Left lobe of liver (tissue), 2 donors: ENCODE measurements around the gene ZFAND2A. TPM values are rescaled to one million over a fixed set of nuclear protein-coding genes. Genes with fewer than 3 reads are reported as not detected.
"Not testable (repeated sequence)": the region's sequence is repeated elsewhere in the genome, so short reads cannot be mapped to it uniquely, and the experiment has no call there.

Experiments used
- ATAC-seq: fragments of 200-7000 bp; cut with Tn5 transposase; one replicate; pipeline ENCODE4 v1.9.1; 2020; ENCODE audit warnings: mild to moderate bottlenecking, moderate library complexity
- DNase-seq: peaks from one replicate; pipeline ENCODE4 v3.0.0-alpha.2; 2020; ENCODE audit warnings: low spot score
- total RNA-seq: library from RNA; stranded (reverse); gene quantifications from one replicate; pipeline ENCODE4 v1.2.1, GENCODE V29; 2021
- donor health status: DM: no; HTN: no; CAD: no; lungs with moderate emphysema.
- donor health status: DM: no; HTN: yes; CAD: no.

ZFAND2A gene, protein sequence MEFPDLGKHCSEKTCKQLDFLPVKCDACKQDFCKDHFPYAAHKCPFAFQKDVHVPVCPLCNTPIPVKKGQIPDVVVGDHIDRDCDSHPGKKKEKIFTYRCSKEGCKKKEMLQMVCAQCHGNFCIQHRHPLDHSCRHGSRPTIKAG
- 39.8 TPM for total RNA-seq

DNA sequence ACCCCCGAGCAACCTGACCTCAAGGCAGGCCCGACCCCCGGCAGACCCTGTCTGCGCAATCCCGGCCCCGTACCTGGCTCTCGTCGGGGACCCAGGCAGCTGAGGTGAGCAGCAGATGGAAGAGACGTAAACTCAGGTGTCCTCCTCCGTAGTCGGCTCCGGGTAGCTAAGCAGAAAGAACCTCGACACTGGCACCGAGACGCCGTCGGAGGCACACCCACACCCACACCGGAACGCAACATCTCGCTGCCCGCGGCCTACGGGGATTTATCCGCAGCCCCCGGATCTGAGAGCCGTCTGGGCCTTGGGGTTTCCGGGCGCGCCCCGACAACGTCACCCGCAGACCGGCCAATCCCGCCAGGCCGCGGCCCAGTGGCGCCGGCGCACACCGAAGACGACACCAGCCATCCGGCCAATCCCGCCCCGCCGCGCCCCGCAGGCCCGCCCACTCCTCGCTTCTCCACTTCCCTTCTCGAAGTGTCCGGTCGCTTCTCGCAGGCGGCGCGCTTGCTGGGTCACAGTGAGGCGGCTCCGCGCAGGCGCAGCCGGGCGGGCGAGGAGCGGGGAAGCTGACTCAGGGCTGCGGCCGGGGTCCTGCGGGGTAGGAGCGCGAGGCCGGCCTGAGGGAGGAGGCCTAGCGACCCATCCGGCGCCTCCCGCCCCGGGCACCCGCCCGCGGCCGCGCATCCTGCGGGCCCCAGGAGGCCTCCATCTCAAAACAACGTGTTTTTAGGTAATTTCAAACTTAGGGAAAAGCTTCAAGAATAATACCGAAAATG lies at the start of gene ZFAND2A:
ZFAND2A (minus strand) TSS at position 306 of the 779 bp plus-strand sequence. CDS start 1,984 bp downstream, outside the sequence.
- peak; percentile 100 for DNase-seq
- ATAC-seq, result peak; percentile 79

DNA sequence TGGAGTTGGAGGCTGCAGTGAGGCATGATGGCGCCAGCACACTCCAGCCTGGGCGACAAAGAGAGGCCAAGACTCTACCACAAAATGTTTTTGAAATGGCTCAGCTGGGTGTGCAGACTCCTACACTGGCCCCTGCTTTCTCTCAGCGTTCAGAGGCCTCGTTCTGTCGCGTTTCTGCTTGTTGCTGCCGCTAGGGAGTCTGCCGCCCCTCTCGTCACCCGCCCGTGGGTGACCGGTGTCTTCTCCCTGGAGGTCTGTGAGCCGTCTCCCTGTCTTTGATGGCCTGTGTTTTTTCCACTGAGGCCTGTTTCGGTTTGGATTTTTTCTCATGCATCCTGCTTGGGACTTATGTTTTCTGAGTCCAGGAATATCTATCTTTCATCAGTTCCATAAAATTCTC lies 49.1 kb upstream of the ZFAND2A start:
- ATAC-seq, result no peak
- no peak for DNase-seq

DNA sequence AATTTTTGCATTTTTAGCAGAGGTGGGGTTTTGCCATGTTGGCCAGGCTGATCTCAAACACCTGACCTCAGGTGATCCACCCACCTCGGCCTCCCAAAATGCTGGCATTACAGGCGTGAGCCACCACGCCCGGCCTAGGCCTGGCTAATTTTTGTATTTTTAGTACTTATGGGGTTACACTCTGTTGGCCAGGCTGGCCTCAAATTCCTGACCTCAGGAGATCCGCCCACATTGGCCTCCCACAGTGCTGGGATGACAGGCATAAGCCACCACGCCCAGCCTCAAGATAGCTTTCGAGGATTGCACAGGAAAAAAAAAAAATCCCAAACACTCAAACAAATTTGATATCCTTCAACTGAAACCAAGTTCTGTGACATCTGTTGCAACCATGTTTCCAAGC lies 45.7 kb upstream of the ZFAND2A start:
- not testable (repeated sequence) for DNase-seq, ATAC-seq

DNA sequence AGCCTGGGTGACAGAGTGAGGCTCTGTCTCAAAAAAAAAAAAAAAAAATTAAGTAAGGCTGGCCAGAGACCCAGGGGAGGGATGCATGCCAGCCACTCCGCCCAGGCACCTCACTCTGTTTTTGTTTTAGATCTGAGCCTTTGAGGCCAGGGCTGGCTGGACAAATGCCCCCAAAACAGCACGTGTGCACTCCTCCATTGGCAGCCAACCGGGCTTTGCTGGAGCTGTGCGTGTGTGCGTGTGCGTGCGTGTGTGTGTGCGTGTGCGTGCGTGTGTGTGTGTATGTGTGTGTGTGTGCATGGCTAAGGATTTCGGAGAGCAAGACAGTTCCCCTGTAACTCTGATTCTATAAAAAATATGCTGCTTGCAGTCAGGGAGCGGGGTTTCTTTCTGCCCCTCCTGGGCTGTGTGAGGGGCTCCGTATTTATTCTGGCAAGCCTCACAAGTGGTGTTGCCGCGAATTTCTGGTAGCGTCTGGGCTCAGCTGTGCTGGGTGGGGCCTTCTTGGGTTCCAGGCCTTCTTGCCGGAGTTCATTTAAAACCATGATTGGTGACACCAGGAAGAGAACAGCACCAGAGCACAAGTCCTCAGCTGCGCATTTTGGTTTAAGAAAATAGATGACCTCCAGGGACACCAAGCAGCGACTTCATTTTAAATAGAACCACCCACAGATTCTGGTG lies 44.6 kb upstream of the ZFAND2A start:
- ATAC-seq (no peak), DNase-seq (no peak)

DNA sequence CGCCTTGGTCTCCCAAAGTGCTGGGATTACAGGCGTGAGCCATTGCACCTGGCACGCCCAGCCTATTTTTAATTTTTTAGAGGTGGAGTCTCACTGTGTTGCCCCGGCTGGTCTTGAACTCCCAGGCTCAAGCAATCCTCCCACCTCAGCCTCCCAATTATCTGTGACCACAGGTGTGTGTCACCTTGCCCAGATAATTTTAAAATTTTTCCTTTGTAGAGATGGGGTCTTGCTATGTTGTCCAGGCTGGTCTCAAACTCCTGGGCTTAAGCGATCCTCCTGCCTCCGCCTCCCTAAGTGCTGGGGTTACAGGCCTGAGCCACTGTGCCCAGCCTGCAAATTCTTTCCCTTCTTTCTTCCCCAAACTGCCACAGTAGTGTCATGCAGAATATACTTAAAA lies 42.9 kb upstream of the ZFAND2A start:
- not testable (repeated sequence) for DNase-seq, ATAC-seq

DNA sequence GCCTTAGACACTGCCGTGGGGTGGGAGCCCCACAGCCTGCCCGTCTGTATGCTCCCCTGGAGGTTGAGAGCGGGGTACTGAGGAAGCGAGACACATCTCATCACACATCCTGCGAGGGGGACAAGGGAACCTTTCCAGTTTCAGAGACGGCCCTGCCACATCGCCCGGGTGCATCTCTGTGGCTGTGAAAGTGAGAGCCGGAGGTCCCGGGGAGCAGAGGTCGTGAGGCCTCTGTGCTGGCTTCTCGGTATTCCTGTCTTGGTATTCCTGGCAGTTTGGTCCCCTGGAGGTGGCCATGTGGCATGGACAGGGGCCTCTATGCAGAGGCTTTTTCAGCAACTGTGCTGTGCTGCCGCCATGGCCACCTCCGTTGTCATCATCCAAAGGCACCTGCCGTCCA lies 41.9 kb upstream of the ZFAND2A start:
- ATAC-seq, result no peak

DNA sequence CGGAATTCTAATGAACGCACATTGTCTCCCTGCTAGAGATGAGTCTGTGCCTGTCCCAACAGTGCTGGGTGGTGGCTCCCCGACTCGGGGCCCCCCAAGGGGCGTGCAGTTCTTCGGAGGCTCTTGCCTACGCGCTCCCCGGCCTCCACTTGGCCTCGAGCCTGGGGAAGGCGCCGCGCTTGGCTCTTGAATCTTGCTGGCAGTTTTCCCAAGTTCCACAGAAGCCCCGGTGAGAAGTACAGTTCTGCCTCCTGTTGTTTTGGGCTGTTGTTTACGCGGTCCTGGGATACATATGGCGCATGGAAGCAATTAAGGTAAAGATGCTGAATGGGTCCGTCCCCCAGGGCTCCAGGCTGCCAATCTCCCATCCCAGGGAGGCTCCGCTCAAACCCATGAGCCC lies 40.0 kb upstream of the ZFAND2A start:
- DNase-seq (no peak), ATAC-seq (no peak)

More for the DNA sequence above, 41.9 kb upstream of the ZFAND2A start:
- no peak for DNase-seq

DNA sequence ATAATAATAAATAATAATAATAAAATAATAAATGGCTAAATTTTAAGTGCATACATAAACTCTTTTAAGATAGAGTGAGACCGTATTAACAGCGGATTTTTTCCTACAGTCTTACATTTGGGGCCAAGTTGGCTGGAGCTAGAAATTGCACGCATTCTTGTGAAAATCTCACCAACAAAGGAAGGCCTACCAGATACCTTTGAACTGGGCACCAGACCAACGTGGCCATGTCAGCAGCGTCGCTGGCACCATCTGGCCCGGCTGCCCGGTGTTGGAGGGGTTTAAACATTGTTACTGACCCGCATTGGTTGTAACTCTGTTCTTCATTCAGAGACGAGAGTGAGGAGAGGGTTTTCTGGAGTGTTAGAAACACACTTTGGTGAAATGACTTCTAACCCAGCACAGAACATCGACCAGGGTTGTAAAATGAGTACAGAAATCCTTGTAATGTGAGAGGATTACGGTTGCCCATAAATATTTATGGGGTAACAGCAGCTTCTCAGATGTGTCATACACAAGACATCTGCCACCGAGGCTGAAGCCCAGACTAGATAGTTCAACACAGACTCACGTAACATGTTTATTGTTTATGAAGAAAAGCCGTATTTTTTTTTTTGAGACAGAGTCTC lies 38.1 kb upstream of the ZFAND2A start:
- ATAC-seq (no peak), DNase-seq (no peak)

DNA sequence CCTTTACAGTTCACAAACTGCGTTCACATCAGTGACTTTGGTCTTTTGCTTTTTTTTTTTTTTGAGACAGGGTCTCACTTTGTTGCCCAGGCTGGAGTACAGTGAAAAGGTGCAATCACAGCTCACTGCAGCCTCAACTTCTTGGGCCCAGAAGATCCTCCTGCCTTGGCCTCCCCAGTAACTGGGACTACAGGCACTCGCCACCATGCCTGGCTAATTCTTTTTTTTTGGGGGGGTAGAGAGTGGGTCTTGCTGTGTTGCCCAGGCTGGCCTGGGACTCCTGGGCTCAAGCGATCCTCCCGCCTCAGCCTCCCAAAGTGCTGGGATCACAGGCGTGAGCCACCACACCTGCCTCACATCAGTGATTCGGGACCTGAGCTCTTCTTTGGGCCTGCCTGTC lies 37.0 kb upstream of the ZFAND2A start:
- no peak for DNase-seq
- ATAC-seq, result no peak

DNA sequence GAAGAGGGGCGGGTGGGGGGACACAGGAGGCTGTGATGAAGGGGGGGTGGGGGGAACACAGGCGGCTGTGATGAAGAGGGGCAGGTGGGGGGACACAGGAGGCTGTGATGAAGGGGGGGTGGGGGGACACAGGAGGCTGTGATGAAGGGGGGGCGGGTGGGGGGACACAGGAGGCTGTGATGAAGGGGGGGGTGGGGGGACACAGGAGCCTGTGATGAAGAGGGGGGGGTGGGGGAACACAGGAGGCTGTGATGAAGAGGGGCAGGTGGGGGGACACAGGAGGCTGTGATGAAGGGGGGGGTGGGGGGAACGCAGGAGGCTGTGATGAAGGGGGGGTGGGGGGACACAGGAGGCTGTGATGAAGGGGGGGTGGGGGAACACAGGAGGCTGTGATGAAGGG lies 36.4 kb upstream of the ZFAND2A start:
- ATAC-seq, DNase-seq: not testable (repeated sequence)

DNA sequence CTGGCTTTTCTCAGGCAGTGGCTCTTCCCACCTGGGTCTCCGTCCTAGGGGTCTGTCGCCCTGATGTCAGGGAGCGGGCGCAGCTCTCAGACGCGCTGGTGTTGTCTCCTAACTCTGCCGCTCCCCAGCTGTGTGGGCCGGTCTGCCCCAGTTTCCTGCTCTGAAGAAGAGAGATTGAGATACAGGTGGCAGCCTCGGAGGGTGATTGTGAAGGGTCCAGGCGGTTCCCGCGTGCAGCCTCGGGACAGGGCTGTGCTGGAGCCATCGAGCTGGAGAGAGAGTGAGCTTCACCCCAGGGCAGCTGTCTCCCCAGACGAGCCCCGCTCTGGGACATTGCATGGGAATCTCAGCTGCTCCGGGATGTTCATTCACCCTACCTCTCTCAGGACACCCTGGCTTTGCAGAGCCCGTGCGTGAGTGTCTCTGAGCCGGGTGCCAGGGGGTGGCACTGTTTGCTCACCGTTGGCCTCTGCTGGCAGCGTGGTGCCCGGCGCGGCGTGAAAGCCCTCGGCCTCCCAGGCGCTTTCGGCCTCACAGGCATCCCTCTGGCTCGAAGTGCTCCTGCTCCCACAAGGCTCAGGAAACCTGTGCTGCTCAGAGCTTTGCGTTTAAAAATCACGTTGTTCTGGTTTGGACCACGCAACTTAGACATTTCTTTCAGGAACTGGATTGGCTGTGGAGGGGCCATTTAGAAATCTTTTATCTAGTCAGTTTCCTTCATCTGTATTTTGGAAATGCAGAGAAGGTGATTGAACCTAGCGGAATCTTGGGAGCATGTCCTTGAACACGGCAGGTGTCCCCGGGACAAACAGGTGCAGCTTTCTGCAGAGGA lies 33.8 kb upstream of the ZFAND2A start:
- DNase-seq (peak; percentile 62), ATAC-seq (peak; percentile 99)

DNA sequence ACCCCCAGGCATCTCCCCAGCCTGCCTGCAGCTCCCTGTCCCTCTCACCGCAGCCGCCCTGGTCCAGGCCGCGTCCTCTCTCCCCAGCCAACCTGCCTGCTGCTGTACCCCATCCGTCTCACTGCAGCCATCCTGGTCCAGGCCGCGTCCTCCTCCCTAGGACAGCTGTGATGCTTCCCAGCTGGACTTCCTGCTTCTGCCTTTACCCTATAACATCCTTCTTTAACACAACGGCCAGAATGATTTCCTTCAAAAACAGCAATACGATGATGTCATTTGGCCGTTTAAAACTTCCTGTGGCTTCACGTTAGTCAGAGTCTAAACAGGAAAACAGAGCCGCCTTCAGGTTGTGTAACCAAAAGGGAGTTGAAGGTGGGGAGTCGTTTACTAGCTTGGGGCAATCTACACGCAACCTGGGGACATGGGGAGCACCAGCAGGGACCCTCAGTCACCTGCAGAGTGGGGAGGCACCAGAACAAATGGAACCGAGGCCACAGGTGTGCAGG lies 32.2 kb upstream of the ZFAND2A start:
- ATAC-seq (no peak), DNase-seq (no peak)

DNA sequence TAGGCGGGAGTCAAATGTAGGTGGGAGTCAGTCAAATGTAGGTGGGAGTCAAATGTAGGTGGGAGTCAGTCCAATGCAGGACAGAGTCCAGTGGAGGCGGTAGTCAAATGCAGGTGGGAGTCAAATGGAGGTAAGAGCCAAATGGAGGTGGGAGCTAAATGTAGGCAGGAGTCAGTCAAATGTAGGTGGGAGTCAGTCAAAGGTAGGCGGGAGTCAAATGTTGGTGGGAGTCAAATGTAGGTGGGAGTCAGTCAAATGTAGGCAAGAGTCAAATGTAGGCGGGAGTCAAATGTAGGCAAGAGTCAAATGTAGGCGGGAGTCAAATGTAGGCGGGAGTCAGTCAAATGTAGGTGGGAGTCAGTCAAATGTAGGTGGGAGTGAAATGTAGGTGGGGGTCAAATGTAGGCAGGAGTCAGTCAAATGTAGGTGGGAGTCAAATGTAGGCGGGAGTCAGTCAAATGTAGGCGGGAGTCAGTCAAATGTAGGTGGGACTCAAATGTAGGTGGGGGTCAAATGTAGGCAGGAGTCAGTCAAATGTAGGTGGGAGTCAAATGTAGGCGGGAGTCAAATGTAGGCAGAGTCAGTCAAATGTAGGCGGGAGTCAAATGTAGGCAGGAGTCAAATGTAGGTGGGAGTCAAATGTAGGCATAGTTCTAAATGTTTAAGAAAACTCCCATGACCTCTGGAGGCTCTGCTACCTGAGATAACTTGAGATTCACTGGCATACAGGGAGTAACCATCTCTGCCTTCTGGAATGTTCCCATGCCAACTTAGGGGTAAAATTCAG lies 30.2 kb upstream of the ZFAND2A start:
- no peak for DNase-seq
- ATAC-seq, result no peak

DNA sequence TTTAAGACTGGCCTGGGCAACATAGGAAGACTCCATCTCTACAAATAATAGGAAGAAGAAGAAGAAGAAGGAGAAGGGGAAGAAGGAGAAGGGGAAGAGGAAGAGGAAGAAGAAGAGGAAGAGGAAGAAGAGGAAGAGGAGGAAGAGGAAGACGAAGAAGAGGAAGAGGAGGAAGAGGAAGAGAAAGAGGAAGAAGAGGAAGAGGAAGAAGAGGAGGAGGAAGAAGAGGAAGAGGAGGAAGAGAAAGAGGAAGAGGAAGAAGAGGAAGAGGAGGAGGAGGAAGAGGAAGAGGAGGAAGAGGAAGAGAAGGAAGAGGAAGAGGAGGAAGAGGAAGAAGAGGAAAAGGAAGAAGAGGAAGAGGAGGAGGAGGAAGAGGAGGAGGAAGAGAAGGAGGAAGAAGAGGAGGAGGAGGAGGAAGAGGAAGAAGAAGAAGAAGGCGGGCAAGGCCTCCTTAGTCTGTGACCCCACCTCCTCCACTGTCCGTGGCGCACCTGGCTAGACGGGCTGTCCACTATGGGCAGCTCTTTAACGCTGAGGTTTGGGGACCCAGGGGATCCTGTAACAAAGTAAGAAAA lies 28.8 kb upstream of the ZFAND2A start:
- DNase-seq, result no peak
- ATAC-seq, result no peak

DNA sequence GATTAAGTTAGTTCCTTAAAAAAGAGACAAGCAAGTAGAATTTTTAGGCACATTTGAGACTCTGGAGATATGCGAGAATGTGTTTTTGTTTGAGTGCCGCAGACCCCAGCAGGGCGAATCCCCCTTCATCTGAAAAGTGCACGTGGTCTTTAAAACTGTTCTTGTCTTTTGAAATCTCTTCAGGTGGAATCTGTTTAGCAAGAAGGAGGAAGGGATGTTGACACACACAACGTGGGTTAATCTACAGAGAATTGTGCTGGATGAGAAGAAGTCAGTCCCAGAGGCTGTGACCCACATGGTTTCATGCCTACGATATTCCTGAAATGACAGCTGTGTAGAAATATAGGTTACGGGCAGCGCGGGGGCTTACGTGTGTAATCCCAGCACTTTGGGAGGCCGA lies 27.1 kb upstream of the ZFAND2A start:
- ATAC-seq, result no peak
- DNase-seq, result no peak

DNA sequence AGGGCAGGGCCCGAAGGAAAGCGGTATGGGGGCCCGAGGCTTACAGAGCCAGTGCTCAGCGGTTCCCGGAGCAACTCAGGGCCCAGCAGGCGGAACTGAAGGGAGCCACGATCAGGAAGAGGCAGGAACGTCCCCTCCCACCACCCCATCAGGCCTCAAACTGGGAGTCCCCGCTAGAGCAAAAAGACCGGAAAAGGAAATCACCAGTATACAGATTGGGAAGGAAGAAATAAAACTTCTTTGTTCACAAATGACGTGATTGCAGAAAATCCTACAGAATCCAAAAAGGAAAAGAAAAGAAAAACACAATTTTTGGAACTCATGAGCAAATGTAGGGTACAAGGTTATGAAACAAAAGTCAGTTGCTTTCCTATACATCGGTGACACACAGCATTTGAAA lies 21.6 kb upstream of the ZFAND2A start:
- ATAC-seq (no peak), DNase-seq (no peak)

DNA sequence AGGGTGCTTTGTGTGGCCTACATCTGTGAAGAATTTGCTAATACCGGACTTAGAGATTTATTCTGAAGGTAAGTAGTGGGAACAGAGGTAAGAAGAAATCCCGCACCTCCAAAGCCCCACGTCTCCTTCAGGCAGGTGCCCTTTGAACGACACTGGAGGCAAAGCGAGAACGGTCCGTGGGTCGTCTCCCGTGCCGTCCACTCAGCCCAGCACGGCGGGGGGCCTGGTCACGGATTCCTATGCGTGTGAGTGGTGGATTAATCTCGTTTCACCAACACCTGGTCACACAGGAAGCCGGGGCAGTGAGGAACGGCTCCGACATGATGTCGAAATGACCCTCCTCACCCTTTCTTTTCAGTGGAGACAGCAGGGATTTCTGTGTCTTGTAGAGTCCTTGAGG lies 21.0 kb upstream of the ZFAND2A start:
- ATAC-seq (no peak), DNase-seq (no peak)

DNA sequence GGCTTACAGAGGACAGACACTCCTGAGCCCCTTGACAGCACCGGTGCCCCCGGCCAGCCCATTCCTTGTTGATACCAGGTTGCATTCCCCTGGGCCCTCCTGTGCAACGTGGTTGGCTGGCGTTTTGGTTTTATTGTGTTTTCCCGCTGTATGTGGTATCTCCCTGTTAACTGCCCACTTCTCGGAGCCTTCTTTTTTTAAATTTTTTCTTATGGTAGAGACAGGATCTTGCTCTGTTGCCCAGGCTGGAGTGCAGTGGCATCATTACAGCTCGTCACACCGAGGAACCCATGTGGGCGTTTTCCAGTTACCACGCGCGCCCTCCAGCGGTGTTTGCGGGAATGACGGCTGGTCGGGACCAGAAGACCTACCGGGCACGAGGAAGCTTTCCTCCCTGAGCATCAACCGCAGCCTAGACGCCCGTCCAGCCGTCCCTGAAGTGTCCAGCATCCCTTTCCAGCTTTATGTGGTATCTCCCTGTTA lies 16.9 kb upstream of the ZFAND2A start:
- ATAC-seq, result peak; percentile 80
- peak; percentile 74 for DNase-seq
